ENCODE measurements around the gene NRG3.

The NRG3 gene

GRCh38 chr10:82867056-82867455 lies 992.1 kb downstream of the NRG3 start:
- no peak for DNase-seq

DNA sequence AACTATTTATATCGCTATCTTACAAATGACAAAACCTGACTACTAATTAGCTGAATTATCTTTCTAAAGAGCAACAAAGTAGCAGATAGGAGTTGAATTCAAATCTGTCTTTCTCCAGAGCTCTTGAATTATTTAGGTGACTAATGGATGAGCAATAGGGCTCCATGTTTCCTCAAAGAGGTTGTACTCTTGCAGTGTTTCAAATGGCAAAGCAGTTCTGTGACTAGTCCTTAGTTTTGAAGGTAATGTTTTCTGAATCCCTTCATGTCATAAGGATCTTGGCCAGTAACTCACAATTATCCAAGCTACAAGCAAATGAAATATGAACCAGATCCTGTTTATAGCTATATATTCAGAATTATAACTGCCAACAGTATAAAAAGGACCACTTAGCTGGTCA lies 999.7 kb downstream of the NRG3 start:
- DNase-seq, result no peak

- DNase-seq, result no peak
Observed at GRCh38 chr10:82880776-82881290, 1005.8 kb downstream of the NRG3 start.

GRCh38 chr10:82882722-82883121 lies 1007.7 kb downstream of the NRG3 start:
- DNase-seq, result no peak

DNA sequence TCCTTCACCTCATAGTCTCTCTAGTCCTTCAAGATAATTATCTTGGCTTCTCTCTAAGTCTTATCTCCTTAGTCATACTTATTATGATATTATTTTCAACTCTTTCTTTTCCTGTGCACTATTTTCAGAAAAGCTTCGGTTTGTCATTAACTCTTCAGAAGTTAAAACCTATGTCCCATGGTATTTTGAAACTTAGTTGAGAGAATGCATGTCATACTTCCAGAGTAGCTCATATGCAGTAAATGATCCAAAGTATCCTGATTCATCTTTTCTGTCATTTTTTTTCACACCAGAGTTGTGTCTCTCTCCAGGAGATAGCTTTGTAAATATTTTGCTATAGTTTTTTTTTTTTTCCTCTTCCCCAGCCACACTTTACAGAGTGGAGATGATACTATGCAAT lies 1008.6 kb downstream of the NRG3 start:
- DNase-seq, result no peak

- no peak for DNase-seq
Observed at GRCh38 chr10:82887488-82887887, 1012.5 kb downstream of the NRG3 start.

DNA sequence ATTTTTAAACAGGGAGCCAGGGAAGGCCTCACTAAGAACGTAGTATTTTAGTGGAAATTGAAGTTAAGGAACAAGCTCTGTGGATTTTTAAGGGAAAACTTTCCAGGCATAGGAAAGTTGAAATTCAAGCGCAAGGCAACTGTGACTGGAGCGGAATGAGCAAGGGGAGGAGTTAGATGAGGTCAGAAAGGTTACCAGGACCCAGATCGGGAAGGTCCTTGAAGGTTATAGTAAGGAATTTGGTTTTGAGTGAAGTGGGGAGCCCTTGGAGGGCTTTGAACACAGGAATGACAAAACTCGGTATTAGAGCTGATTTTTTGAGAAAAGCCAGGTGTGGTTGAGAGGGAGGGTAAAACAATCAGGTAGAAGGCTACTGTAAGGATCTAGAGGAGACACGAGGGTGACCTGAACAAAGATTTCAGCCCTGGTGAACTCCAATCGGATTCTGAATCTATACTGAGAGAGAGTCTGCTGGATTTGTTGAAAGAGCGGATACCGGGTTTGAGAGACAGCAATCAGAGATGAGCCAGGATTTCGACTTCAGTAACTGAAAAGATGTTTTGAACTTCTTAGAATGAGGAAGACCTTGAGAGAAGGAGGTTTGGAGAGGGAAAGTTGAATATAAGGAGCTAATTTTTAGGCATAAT lies 1013.9 kb downstream of the NRG3 start:
- DNase-seq, result no peak

DNA sequence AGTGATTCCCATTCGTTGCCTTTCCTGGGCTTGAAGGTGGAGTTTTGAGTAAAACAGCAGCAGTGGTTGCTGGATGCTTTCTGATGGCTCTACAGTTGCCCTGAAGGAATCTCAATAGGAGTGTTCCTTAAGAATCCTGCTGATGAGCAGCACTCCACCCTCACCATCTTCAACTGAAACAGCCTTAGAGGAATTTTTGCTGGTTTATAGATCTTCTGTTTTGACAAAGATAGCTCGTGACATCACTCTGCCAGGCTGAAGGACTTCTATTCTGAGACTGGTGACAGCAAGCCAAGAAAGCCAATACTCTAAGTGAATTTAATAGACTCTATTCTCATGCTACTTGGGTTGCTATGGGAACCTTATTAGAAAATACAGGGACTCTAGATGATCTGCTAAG lies 1014.7 kb downstream of the NRG3 start:
- no peak for DNase-seq

GRCh38 chr10:82890573-82890972 lies 1015.6 kb downstream of the NRG3 start:
- DNase-seq, result no peak

DNA sequence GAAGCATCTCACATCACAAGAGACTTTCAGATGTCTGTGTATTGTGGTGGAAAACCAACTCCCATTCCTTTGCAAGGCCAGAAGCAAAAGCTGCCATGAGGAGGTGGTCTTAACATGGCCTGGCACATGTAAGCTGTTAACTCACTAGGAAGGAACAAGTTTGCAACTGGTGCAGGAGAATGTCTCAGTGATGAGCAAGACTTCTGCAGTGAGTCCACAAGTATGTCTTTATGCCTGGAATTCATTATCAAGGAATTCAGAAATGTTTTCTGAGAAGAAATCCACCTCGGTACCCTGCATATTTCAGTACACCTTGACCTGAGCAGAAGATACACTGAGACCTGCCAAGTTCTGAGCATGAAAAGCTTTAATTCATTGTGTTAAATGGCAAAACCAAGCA lies 1033.1 kb downstream of the NRG3 start:
- DNase-seq, result no peak

- no peak for DNase-seq
Observed at GRCh38 chr10:82908751-82909150, 1033.8 kb downstream of the NRG3 start.

DNA sequence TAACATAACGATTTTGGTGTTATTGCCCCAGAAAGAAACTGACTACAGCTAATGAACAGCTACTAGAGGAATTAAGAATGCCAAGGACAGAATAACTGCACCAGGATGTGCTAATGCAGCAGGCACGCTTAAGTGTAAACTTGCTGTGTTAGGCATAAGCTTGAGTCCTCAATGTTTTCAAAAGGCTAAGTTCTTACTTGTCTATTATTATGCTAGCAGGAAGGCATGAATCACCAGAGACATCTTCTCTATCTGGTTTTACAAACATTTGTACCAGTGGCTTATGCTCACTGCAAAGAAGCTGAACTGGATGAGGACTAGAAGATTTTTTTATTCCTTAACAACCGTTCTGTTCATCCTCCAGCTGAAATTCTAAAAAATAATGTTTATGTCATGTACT lies 1035.3 kb downstream of the NRG3 start:
- no peak for DNase-seq

- no peak for DNase-seq
Observed at GRCh38 chr10:82914655-82915136, 1039.7 kb downstream of the NRG3 start.

GRCh38 chr10:82916941-82917340 lies 1041.9 kb downstream of the NRG3 start:
- DNase-seq, result no peak

DNA sequence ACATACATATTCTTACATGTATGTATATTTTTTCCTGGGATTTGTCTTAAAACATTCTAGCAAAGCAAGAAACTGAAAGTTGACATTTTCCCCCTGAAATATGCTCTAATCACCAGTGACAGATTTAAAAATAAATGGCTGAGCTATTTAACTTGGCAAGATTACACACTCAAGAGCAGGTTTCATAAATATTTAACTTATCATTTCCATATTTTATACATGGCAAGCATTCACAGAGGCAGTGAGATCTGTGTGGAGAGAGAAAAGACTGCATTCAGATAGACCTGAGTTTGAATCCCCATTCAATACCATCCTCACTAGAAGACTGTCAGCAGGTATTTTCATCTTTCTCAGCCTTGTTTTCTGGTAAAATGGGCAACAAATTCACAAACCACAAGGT lies 1043.0 kb downstream of the NRG3 start:
- no peak for DNase-seq

DNA sequence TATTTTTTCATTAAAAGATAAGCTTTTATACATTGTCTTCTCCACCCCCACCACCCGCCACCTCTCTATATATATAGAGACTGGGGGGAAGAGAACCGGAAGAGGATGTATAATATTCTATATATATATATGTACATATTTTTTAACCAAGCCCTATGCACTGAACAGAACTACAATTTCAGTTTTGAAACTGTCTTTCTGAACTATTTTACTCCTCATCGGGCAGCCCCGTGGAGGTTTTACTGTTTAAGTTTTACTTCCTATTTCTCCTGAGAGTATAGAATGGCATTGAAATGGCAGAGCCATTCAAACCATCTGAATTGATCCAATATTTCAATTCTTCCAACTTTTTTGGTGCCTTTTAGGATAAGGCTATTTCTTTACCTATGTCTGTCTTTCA lies 1047.1 kb downstream of the NRG3 start:
- no peak for DNase-seq

- no peak for DNase-seq
Observed at GRCh38 chr10:82922755-82923154, 1047.8 kb downstream of the NRG3 start.

- DNase-seq, result no peak
Observed at GRCh38 chr10:82924711-82925110, 1049.7 kb downstream of the NRG3 start.

GRCh38 chr10:82925547-82925946 lies 1050.6 kb downstream of the NRG3 start:
- no peak for DNase-seq

GRCh38 chr10:82932451-82932850 lies 1057.5 kb downstream of the NRG3 start:
- DNase-seq, result no peak

- no peak for DNase-seq
Observed at GRCh38 chr10:82934429-82934828, 1059.4 kb downstream of the NRG3 start.

GRCh38 chr10:82934947-82935346 lies 1060.0 kb downstream of the NRG3 start:
- no peak for DNase-seq

- DNase-seq, result no peak
Observed at GRCh38 chr10:82938331-82938730, 1063.3 kb downstream of the NRG3 start.

DNA sequence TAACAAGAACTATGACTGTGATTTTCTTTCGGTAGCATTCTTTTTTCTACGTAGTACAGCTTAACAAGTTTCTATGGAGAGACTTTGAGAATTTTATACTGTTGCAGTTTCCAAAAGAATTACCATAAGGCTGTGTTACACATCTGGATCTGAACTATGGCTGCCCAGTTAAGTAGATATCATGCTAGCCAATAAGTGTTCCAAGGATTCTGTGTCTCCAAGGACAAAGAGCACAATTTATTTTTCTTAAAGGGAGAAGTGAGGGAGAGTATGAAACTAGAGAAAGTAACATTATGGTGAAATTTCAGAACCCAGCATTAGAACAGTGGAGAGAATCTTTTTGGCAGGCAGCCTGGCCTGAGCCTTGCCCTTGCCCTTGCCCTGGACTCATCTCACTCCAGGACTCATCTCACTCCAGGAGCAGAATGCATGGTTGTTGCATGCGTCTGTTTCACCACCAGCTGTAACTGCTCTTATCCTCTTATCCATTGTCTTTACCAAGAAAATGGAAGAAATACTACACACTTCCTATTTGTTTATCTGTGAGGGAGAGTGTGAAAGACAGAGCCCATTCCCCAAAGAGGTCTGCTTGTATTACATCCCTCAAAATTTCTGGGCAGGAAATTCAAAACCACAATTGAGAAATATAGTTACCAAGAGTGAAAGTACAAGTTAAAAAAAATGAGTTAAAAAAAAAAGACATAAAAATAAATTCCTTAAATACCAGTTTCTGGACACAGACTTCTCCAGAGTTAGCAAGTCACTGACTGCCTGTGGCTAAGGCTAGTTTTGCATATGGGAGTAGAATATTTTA lies 1067.5 kb downstream of the NRG3 start:
- DNase-seq, result no peak
